ENCODE data around the gene ANXA6. TPM values are rescaled to one million over a fixed set of nuclear protein-coding genes. Genes with fewer than 3 reads are reported as not detected.

Gene ANXA6
- total RNA-seq, 1 experiment from 2014 or later = 51.9 TPM

DNA sequence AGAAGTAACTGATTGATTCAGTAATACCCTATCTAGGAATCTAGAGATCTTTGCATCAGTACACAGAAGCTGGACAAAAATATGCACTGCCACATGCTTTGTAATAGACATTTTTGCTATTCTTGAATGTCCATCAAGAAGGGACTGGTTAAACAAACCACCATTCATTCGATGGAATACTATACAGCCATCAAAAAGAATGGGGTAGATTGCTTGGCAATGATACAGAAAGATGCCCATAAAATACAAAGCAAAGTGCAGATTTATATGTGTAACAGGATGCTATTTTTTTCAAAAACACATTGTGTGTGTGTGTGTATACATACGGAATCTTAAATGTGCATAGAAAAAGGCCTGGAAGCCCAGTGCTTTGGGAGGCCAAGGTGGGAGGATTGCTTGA lies 84.3 kb downstream of the ANXA6 start:
- intact Hi-C loops (cut with micrococcal nuclease; ENCODE audit: unreplicated experiment) = no loop called here
- BruUV-seq (replicated peaks) = no TSS peak
- Histone ChIP-seq H3K9me3 (no peaks in the 10 kb centered on the region), H3K4me3 (ENCODE audit: low read depth, low read length) (no peak overlapping the region), H3K4me1 (peaks cover 16% of the 10 kb centered on the region), H3K27me3 (replicated peaks; ENCODE audit: control insufficient read depth, insufficient read depth, low read length) (no peaks in the 10 kb centered on the region), H3K36me3 (ENCODE audit: control insufficient read depth, insufficient read depth, low read length) (peaks cover 3% of the 10 kb centered on the region)
- Mint-ChIP-seq H3K27ac (ENCODE audit: unreplicated experiment) (peak overlapping the region; percentile 62), H3K36me3 (ENCODE audit: insufficient read depth, unreplicated experiment) (peaks cover 15% of the 10 kb centered on the region), H3K27me3 (ENCODE audit: insufficient read depth, unreplicated experiment) (no peaks in the 10 kb centered on the region), H3K9me3 (ENCODE audit: unreplicated experiment) (no peaks in the 10 kb centered on the region), H3K4me1 (ENCODE audit: low read depth, unreplicated experiment) (peaks cover 24% of the 10 kb centered on the region), H3K4me3 (ENCODE audit: unreplicated experiment) (no peak overlapping the region)
- TF ChIP-seq CTCF (IDR thresholded peaks at IDR 0.05; ENCODE audit: insufficient read depth in 1 of 2, low read depth in 1 of 2, low read length in 1 of 2, severe bottlenecking in 1 of 2, unreplicated experiment in 1 of 2) = no peak
- no peak for DNase-seq
- ChIA-PET POLR2A (no interaction called here), CTCF (no interaction called here)

GRCh38 chr5:151072630-151073025 lies 85.0 kb downstream of the ANXA6 start:
- Mint-ChIP-seq H3K36me3 (ENCODE audit: insufficient read depth, unreplicated experiment) (peaks cover 15% of the 10 kb centered on the region), H3K4me3 (ENCODE audit: unreplicated experiment) (no peak overlapping the region), H3K27me3 (ENCODE audit: insufficient read depth, unreplicated experiment) (no peaks in the 10 kb centered on the region), H3K4me1 (ENCODE audit: low read depth, unreplicated experiment) (peaks cover 22% of the 10 kb centered on the region), H3K9me3 (ENCODE audit: unreplicated experiment) (no peaks in the 10 kb centered on the region), H3K27ac (ENCODE audit: unreplicated experiment) (peak overlapping the region; percentile 62)
- ChIA-PET CTCF (interaction anchor here (0.5 to 0.8 kb wide), 2 partner anchors 21 to 71 kb away, joined by 3 to 4 read pairs; no protein-coding TSS in a partner anchor), POLR2A (no interaction called here)
- no peaks in the 10 kb centered on the region for H3K27me3 ChIP-seq (replicated peaks; ENCODE audit: control insufficient read depth, insufficient read depth, low read length)
- peaks cover 16% of the 10 kb centered on the region for H3K4me1 ChIP-seq
- DNase-seq = peak; percentile 50 to 71
- TF ChIP-seq CTCF (IDR thresholded peaks at IDR 0.05; ENCODE audit: insufficient read depth in 1 of 2, low read depth in 1 of 2, low read length in 1 of 2, severe bottlenecking in 1 of 2, unreplicated experiment in 1 of 2) = no peak
- peaks cover 3% of the 10 kb centered on the region for H3K36me3 ChIP-seq (ENCODE audit: control insufficient read depth, insufficient read depth, low read length)
- no peaks in the 10 kb centered on the region for H3K9me3 ChIP-seq
- no TSS peak for BruUV-seq (replicated peaks)
- no peak overlapping the region for H3K4me3 ChIP-seq (ENCODE audit: low read depth, low read length)
- intact Hi-C loops (cut with micrococcal nuclease; ENCODE audit: unreplicated experiment) = loop anchor here (1.0 kb wide), 1 partner anchor 8 kb away; no protein-coding TSS in a partner anchor

DNA sequence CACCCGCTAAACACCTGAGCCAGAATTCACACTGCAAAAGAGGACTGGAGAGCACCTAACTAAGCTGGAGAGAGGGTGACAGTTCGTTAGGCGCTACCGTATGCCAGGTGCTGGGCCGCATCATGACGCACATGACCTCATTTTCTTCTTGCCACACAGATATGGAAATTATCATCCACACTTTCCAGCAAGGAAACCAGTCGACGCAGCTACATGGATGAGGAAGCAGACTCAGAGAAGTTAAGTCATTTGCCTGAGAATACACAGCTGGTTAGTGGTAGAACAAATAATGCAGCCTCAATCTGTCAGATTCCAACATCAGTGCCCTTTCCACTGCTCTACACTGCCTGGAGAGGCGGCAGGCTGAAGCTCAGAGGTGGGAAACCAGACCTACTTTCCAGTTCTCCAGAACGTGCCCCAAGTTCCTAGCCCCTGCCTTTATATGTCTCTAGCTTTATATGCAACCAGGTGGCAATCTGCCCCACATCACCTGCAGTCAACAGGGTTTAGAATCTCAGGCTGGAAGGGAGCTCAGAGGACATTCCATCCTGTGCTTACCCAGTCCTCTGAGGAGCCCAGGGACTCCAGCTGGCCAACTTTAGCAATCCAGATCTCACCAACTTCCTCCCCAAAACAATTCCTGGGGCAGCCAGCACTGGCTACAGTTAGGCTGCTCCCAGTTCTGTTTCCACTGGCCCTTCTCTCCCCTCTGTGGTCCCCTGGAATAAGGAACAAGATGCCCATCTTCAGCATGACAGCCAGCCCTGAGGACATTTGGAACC lies 85.5 kb downstream of the ANXA6 start:
- no peak for DNase-seq
- Histone ChIP-seq H3K4me3 (ENCODE audit: low read depth, low read length) (no peak overlapping the region), H3K36me3 (ENCODE audit: control insufficient read depth, insufficient read depth, low read length) (peaks cover 4% of the 10 kb centered on the region), H3K27me3 (replicated peaks; ENCODE audit: control insufficient read depth, insufficient read depth, low read length) (no peaks in the 10 kb centered on the region), H3K9me3 (no peaks in the 10 kb centered on the region), H3K4me1 (peaks cover 16% of the 10 kb centered on the region)
- Mint-ChIP-seq H3K4me1 (ENCODE audit: low read depth, unreplicated experiment) (peaks cover 22% of the 10 kb centered on the region), H3K9me3 (ENCODE audit: unreplicated experiment) (no peaks in the 10 kb centered on the region), H3K27me3 (ENCODE audit: insufficient read depth, unreplicated experiment) (no peaks in the 10 kb centered on the region), H3K36me3 (ENCODE audit: insufficient read depth, unreplicated experiment) (peaks cover 15% of the 10 kb centered on the region), H3K4me3 (ENCODE audit: unreplicated experiment) (no peak overlapping the region), H3K27ac (ENCODE audit: unreplicated experiment) (peak overlapping the region; percentile 62)
- POLR2A ChIA-PET = interaction anchor here (0.6 to 1.0 kb wide), 2 partner anchors 10 to 144 kb away, joined by 3 to 5 read pairs; no protein-coding TSS in a partner anchor
- TF ChIP-seq CTCF (IDR thresholded peaks at IDR 0.05; ENCODE audit: insufficient read depth in 1 of 2, low read depth in 1 of 2, low read length in 1 of 2, severe bottlenecking in 1 of 2, unreplicated experiment in 1 of 2) = no peak
- intact Hi-C loops (cut with micrococcal nuclease; ENCODE audit: unreplicated experiment) = loop anchor here (1.0 kb wide), 1 partner anchor 8 kb away; no protein-coding TSS in a partner anchor
- BruUV-seq (replicated peaks) = no TSS peak
- CTCF ChIA-PET = interaction anchor here (0.5 to 0.8 kb wide), 2 partner anchors 20 to 70 kb away, joined by 3 to 4 read pairs; no protein-coding TSS in a partner anchor
